ENCODE measurements around the gene PDGFRB. TPM values are rescaled to one million over a fixed set of nuclear protein-coding genes. Genes with fewer than 3 reads are reported as not detected.

PDGFRB gene
- polyA plus RNA-seq, 3 donors = 0.04 to 0.99 (median 0.20) TPM

DNA sequence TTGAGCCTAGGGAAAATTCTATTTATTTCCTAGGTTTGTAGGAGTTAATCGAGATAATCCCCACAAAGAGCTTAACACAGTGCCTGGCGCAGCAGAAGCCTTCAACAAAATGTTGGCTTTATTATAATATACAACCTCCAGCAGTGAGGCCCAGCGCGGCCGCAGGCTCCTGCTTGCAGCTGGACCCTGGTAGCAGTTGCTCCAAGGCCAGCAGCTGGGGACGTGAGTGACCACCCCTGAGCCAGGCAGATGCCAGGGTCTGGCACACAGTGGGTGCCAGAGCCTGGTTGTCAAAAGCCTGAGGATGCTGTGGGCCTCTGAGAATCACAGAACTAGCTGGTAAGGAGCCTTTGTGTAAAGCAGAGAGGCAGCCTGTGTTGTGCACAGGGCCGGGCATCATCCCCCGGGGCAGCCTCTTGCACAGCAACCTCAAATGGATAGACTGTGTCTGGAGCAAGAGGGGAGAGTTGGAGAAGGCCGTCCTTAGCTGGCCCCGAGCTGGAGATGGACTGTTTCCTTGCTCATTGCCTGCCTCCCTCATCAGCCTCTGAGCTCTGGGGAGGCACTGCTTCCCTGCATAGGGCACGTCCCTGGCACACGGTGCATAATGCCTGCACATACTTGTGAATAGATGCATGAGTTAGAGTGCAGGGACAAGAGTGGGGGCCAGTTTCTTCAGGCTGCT, 86.5 kb downstream of the PDGFRB start:
- WGBS (ENCODE audit: insufficient coverage) = 94% methylated on average over 8 of the region's 12 CpGs
- Histone ChIP-seq H3K27me3 (ENCODE audit: control insufficient read depth in 2 of 2, insufficient read depth in 2 of 2, low read length in 2 of 2) (no peaks in the 10 kb centered on the region), H2AFZ (ENCODE audit: insufficient read depth, low read depth, low read length, poor library complexity, severe bottlenecking) (no peak overlapping the region), H3K27ac (ENCODE audit: low read depth in 1 of 2, low read length in 2 of 2) (peak overlapping the region in 1 of 2 donors; percentile 80), H3K4me1 (ENCODE audit: control insufficient read depth in 1 of 2, insufficient read depth in 2 of 2, low read length in 2 of 2) (peaks cover 53 to 54% of the 10 kb centered on the region in 2 donors), H3K79me2 (ENCODE audit: insufficient read depth, low read length) (peaks cover 65% of the 10 kb centered on the region), H3K36me3 (replicated peaks in 1 of 2; ENCODE audit: control insufficient read depth in 1 of 2, insufficient read depth in 2 of 2, low read length in 2 of 2) (peaks cover 99% of the 10 kb centered on the region in 2 donors), H3K4me2 (replicated peaks; ENCODE audit: extremely low read depth, low read length, poor library complexity, severe bottlenecking) (no peak overlapping the region), H3K9me3 (replicated peaks in 1 of 2; ENCODE audit: control insufficient read depth in 1 of 2, insufficient read depth in 1 of 2, low read length in 2 of 2) (no peaks in the 10 kb centered on the region), H3K4me3 (replicated peaks in 1 of 3; ENCODE audit: low read depth in 2 of 3, low read length in 3 of 3) (no peak overlapping the region), H4K20me1 (ENCODE audit: insufficient read depth, low read length) (peaks cover 99% of the 10 kb centered on the region), H3K9ac (ENCODE audit: insufficient read depth, low read length, poor library complexity, severe bottlenecking) (no peak overlapping the region)
- Mint-ChIP-seq H3K9me3 (no peaks in the 10 kb centered on the region), H3K4me3 (no peak overlapping the region), H3K27me3 (ENCODE audit: low read depth in 3 of 3) (no peaks in the 10 kb centered on the region), H3K36me3 (peaks cover 30 to 62% of the 10 kb centered on the region in 2 donors), H3K27ac (peak overlapping the region in 4 of 7 donors; percentile 22 to 60 (median 30)), H3K4me1 (peaks cover 53% of the 10 kb centered on the region)
- no peak for DNase-seq
- intact Hi-C loops (cut with micrococcal nuclease) = loop anchor here in 1 of 2 donors (10.0 kb wide), 1 partner anchor 696 kb away; no protein-coding TSS in a partner anchor
- no peak for TF ChIP-seq CTCF (IDR thresholded peaks at IDR 0.05)

DNA sequence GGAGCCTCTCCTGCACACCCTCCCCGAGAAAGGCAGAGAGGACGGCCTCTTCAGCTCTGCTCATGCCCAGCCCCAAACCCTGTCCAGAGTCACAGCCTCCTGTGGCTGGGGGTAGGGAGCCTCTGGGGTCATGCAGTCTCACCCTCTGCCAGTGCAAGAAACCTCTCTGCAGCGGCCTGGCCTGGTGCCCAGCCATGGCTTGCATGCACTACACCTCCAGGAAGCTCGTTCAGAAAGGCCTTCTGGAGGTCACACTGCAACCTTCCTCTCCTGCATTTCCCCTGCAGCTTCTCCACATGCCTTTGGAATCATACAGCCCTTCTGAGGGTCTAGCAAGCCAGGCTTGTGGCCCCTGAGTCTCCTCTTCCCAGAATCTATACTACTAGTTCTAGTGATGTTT, 87.2 kb downstream of the PDGFRB start:
- Histone ChIP-seq H2AFZ (ENCODE audit: insufficient read depth, low read depth, low read length, poor library complexity, severe bottlenecking) (no peak overlapping the region), H3K9me3 (replicated peaks in 1 of 2; ENCODE audit: control insufficient read depth in 1 of 2, insufficient read depth in 1 of 2, low read length in 2 of 2) (no peaks in the 10 kb centered on the region), H3K27ac (ENCODE audit: low read depth in 1 of 2, low read length in 2 of 2) (peak overlapping the region in 1 of 2 donors; percentile 80), H3K4me1 (ENCODE audit: control insufficient read depth in 1 of 2, insufficient read depth in 2 of 2, low read length in 2 of 2) (peaks cover 59 to 61% of the 10 kb centered on the region in 2 donors), H3K4me3 (replicated peaks in 1 of 3; ENCODE audit: low read depth in 2 of 3, low read length in 3 of 3) (no peak overlapping the region), H3K36me3 (replicated peaks in 1 of 2; ENCODE audit: control insufficient read depth in 1 of 2, insufficient read depth in 2 of 2, low read length in 2 of 2) (peaks cover 99% of the 10 kb centered on the region in 2 donors), H4K20me1 (ENCODE audit: insufficient read depth, low read length) (peaks cover 99% of the 10 kb centered on the region), H3K9ac (ENCODE audit: insufficient read depth, low read length, poor library complexity, severe bottlenecking) (no peak overlapping the region), H3K79me2 (ENCODE audit: insufficient read depth, low read length) (peaks cover 64% of the 10 kb centered on the region), H3K4me2 (replicated peaks; ENCODE audit: extremely low read depth, low read length, poor library complexity, severe bottlenecking) (no peak overlapping the region), H3K27me3 (ENCODE audit: control insufficient read depth in 2 of 2, insufficient read depth in 2 of 2, low read length in 2 of 2) (no peaks in the 10 kb centered on the region)
- intact Hi-C loops (cut with micrococcal nuclease) = loop anchor here in 1 of 2 donors (10.0 kb wide), 1 partner anchor 696 kb away; no protein-coding TSS in a partner anchor
- Mint-ChIP-seq H3K27ac (peak overlapping the region in 6 of 7 donors; percentile 22 to 94 (median 88)), H3K9me3 (no peaks in the 10 kb centered on the region), H3K4me1 (peaks cover 60% of the 10 kb centered on the region), H3K4me3 (peak overlapping the region in 1 of 2 donors; percentile 35), H3K27me3 (ENCODE audit: low read depth in 3 of 3) (peaks cover 0 to under 1% (median 0%) of the 10 kb centered on the region in 3 donors), H3K36me3 (peaks cover 36 to 68% of the 10 kb centered on the region in 2 donors)
- DNase-seq = no peak
- TF ChIP-seq CTCF (IDR thresholded peaks at IDR 0.05) = no peak
- 19% methylated on average over 2 of the region's 4 CpGs for WGBS (ENCODE audit: insufficient coverage)
